DOHH2 (cell line): ENCODE data around the gene PIAS1.

Source experiments
- H3F3A ChIP-seq: fragments of 200-600 bp; sonication (generic), shearing (Covaris generic); 2 replicates; pipeline ENCODE4 v1.6.0; 2016; ENCODE audit warnings: antibody characterized with exemption, mild to moderate bottlenecking; ENCODE audit not compliant: control insufficient read depth, insufficient read depth
- H3K27ac ChIP-seq: fragments of 200-600 bp; sonication (generic); 2 replicates; pipeline ENCODE4 v1.5.1; 2014; ENCODE audit warnings: low read depth, mild to moderate bottlenecking, low read length, moderate library complexity
- H3K27me3 ChIP-seq: fragments of 200-600 bp; sonication (generic); 2 replicates; pipeline ENCODE4 v1.6.1; 2014; ENCODE audit warnings: mild to moderate bottlenecking, low read length, mixed read lengths; ENCODE audit not compliant: control insufficient read depth
- H3K36me3 ChIP-seq: fragments of 200-600 bp; sonication (generic); 2 replicates; pipeline ENCODE4 v1.6.1; 2014; ENCODE audit warnings: mild to moderate bottlenecking, low read length, moderate library complexity, mixed read lengths; ENCODE audit not compliant: control insufficient read depth
- H3K4me1 ChIP-seq: fragments of 200-600 bp; sonication (generic); 2 replicates; pipeline ENCODE4 v1.6.1; 2014; ENCODE audit warnings: mild to moderate bottlenecking, low read length, mixed read lengths; ENCODE audit not compliant: control insufficient read depth
- H3K4me2 ChIP-seq: fragments of 200-600 bp; sonication (generic); 2 replicates; pipeline ENCODE4 v1.6.0; 2014; ENCODE audit warnings: mild to moderate bottlenecking, low read length, moderate library complexity
- H3K4me3 ChIP-seq: fragments of 200-600 bp; sonication (generic); 2 replicates; pipeline ENCODE4 v1.5.1; 2014; ENCODE audit warnings: mild to moderate bottlenecking, low read length, mixed read lengths
- H3K79me2 ChIP-seq: fragments of 200-600 bp; sonication (generic); 2 replicates; pipeline ENCODE4 v1.6.1; 2014; ENCODE audit warnings: mild to moderate bottlenecking, low read length, mixed read lengths; ENCODE audit not compliant: control insufficient read depth
- H3K9me2 ChIP-seq: fragments of 200-600 bp; sonication (generic); replicated peaks from 2 replicates; pipeline ENCODE4 v1.6.1; 2014; ENCODE audit warnings: mild to moderate bottlenecking, low read length, mixed read lengths; ENCODE audit not compliant: control insufficient read depth
- H3K9me3 ChIP-seq: fragments of 200-600 bp; sonication (generic); 2 replicates; pipeline ENCODE4 v1.6.1; 2014; ENCODE audit warnings: antibody characterized with exemption, low read length, mixed read lengths; ENCODE audit not compliant: control insufficient read depth, insufficient read depth
- H4K20me1 ChIP-seq: fragments of 200-600 bp; sonication (generic); 2 replicates; pipeline ENCODE4 v1.6.0; 2014; ENCODE audit warnings: low read depth, mild to moderate bottlenecking, antibody characterized with exemption, low read length, moderate library complexity; ENCODE audit not compliant: control insufficient read depth, insufficient read depth
- EZH2phosphoT487 ChIP-seq: fragments of 200-600 bp; sonication (generic); IDR thresholded peaks from 2 replicates; pipeline ENCODE4 v1.6.1; 2017; ENCODE audit warnings: borderline replicate concordance, mild to moderate bottlenecking, antibody characterized with exemption, low read length, moderate library complexity, mixed read lengths
- TF ChIP-seq, protein P1 (sequence below): fragments of 200-600 bp; sonication (generic); IDR thresholded peaks from one replicate; pipeline ENCODE4 v1.5.1; 2014; ENCODE audit warnings: antibody characterized with exemption, mild to moderate bottlenecking, low read depth, low read length; ENCODE audit not compliant: poor library complexity, severe bottlenecking

Gene PIAS1

DNA sequence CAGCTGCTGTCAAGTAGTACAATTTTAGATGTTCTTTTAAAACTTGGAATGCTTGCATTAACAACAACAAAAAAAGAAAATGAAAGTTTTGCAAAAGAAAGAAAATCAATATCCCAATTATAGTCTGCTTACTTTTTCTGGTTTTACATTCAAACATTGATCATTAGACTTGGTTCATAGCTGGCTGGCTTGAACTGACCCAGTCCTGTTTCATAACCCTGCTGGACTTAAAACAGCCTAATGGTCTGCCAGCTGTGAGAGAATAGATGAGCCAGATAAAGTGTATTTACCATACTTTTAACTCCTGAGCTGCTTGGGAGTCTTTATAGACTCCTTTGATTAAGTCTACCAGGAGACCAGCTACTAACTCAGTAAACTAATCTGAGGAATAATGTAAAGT is 59.2 kb downstream of the PIAS1 start:
- peaks cover 6% of the 10 kb centered on the region; the same call in 1 of the 2 replicates for H3K36me3 ChIP-seq
- peaks cover 90% of the 10 kb centered on the region for H3K79me2 ChIP-seq
- H3K9me2 ChIP-seq = no peaks in the 10 kb centered on the region
- H3K9me3 ChIP-seq = no peaks in the 10 kb centered on the region
- no peaks in the 10 kb centered on the region; the same call in 1 of the 2 replicates for H4K20me1 ChIP-seq
- H3K4me2 ChIP-seq = no peak overlapping the region
- peaks cover 16% of the 10 kb centered on the region; the same call in 1 of the 2 replicates for H3K4me1 ChIP-seq
- no peaks in the 10 kb centered on the region for H3K27me3 ChIP-seq
- H3K27ac ChIP-seq = no peak overlapping the region
- TF ChIP-seq EZH2phosphoT487 = no peak
- TF ChIP-seq, protein P1, sequence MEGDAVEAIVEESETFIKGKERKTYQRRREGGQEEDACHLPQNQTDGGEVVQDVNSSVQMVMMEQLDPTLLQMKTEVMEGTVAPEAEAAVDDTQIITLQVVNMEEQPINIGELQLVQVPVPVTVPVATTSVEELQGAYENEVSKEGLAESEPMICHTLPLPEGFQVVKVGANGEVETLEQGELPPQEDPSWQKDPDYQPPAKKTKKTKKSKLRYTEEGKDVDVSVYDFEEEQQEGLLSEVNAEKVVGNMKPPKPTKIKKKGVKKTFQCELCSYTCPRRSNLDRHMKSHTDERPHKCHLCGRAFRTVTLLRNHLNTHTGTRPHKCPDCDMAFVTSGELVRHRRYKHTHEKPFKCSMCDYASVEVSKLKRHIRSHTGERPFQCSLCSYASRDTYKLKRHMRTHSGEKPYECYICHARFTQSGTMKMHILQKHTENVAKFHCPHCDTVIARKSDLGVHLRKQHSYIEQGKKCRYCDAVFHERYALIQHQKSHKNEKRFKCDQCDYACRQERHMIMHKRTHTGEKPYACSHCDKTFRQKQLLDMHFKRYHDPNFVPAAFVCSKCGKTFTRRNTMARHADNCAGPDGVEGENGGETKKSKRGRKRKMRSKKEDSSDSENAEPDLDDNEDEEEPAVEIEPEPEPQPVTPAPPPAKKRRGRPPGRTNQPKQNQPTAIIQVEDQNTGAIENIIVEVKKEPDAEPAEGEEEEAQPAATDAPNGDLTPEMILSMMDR = no peak
- H3K4me3 ChIP-seq = no peak overlapping the region
- H3F3A ChIP-seq = no peaks in the 10 kb centered on the region

DNA sequence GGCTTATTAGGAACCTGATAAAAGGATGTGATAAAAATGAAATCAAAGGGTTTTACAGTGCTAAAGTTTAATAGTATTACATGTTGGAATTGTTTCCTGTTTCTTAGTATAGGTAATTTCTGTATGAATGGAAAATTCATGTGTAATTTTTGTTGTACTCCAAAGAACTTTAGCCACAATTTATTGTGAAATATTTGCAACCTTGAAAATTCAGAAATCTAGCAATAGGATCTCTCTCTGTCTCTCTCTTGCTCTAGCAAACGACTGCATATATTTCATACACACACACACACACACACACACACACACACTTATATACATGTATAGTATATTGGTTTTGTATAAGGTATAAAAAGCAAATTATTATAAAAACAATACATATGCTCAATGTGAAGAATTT is 59.6 kb downstream of the PIAS1 start:
- H3K27me3 ChIP-seq = no peaks in the 10 kb centered on the region
- no peak for TF ChIP-seq EZH2phosphoT487
- TF ChIP-seq, protein P1 = no peak
- H3K79me2 ChIP-seq = peaks cover 90% of the 10 kb centered on the region
- no peak overlapping the region for H3K4me3 ChIP-seq
- no peaks in the 10 kb centered on the region; the same call in 1 of the 2 replicates for H4K20me1 ChIP-seq
- H3K27ac ChIP-seq = no peak overlapping the region
- H3K9me3 ChIP-seq = no peaks in the 10 kb centered on the region
- H3K4me2 ChIP-seq = peak overlapping the region; percentile 27; the same call in 1 of the 2 replicates
- no peaks in the 10 kb centered on the region for H3F3A ChIP-seq
- H3K36me3 ChIP-seq = peaks cover 6% of the 10 kb centered on the region; the same call in 1 of the 2 replicates
- peaks cover 16% of the 10 kb centered on the region; the same call in 1 of the 2 replicates for H3K4me1 ChIP-seq
- no peaks in the 10 kb centered on the region for H3K9me2 ChIP-seq

DNA sequence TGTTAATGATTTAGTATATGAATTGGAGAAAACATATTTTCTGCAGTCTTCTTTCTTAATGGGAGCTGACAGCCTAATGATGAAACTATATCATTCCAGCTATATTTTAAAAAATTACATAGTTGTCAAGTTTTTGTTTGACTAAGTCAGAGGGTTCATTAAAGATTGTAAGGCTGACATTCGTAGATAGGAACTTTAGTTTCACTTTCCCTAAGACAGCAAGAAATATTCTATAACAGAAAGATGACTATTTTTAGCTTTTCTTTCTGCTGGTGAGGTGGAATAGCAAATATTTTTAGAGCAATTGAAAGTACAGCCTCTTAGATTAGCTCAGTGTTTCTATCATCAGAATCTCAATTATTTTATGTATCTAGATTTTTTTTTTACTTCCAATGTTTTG is 60.2 kb downstream of the PIAS1 start:
- peak overlapping the region; percentile 27 for H3K4me2 ChIP-seq
- H3K27ac ChIP-seq = no peak overlapping the region
- TF ChIP-seq EZH2phosphoT487 = no peak
- TF ChIP-seq, protein P1 = no peak
- H3K4me1 ChIP-seq = peaks cover 16% of the 10 kb centered on the region; the same call in 1 of the 2 replicates
- H3K36me3 ChIP-seq = peaks cover 6% of the 10 kb centered on the region; the same call in 1 of the 2 replicates
- no peaks in the 10 kb centered on the region for H3K9me2 ChIP-seq
- no peaks in the 10 kb centered on the region; the same call in 1 of the 2 replicates for H4K20me1 ChIP-seq
- H3F3A ChIP-seq = no peaks in the 10 kb centered on the region
- H3K79me2 ChIP-seq = peaks cover 87% of the 10 kb centered on the region
- no peak overlapping the region for H3K4me3 ChIP-seq
- no peaks in the 10 kb centered on the region for H3K27me3 ChIP-seq
- H3K9me3 ChIP-seq = no peaks in the 10 kb centered on the region
